H7 (cell line): ENCODE results near the gene PCMTD2. TPM values are rescaled to one million over a fixed set of nuclear protein-coding genes. Genes with fewer than 3 reads are reported as not detected.
"Not testable (repeated sequence)": the region's sequence is repeated elsewhere in the genome, so short reads cannot be mapped to it uniquely, and the experiment has no call there.

Experiments used
- DNase-seq: peaks from one replicate; pipeline ENCODE4 v3.0.0; 2012
- H3K27me3 ChIP-seq: 2 replicates; pipeline ENCODE4 v1.6.0; 2011; ENCODE audit warnings: mild to moderate bottlenecking, low read length; ENCODE audit not compliant: control insufficient read depth, insufficient read depth
- H3K36me3 ChIP-seq: replicated peaks from 2 replicates; pipeline ENCODE4 v1.5.1; 2011; ENCODE audit warnings: low read length; ENCODE audit not compliant: control insufficient read depth, insufficient read depth
- H3K4me3 ChIP-seq: 2 replicates; pipeline ENCODE4 v1.5.1; 2011; ENCODE audit warnings: low read depth, mild to moderate bottlenecking, control low read depth, low read length, moderate library complexity; ENCODE audit not compliant: insufficient read depth
- total RNA-seq: library from RNA; depleted of rRNA; stranded (reverse); fragments of >200 nt; shearing (Covaris generic); gene quantifications from 2 replicates; pipeline ENCODE4 v1.2.3, GENCODE V29; 2014; rRNA removed

Gene PCMTD2
- total RNA-seq, 1 experiment from 2014 or later: 38.0 TPM

DNA sequence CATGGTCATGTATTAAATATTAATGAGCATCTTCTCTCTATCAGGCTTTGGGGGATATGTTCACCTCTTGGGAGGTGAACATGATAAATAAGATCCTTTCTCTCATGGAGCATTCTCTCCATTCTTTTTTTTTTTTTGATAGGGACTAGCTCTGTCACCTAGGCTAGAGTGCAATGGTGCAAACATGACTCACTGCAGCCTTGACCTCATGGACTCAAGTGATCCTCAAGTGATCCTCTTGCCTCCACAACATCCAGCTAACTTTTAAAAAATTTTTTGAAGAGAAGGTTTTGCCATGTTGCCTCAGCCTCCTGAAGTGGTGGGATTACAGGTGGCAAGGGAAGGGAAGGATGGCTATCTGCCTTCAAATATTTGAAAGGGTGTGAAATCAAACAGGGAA, 59.8 kb downstream of the PCMTD2 start:
- DNase-seq, H3K4me3 ChIP-seq: not testable (repeated sequence)
- H3K27me3 ChIP-seq: peaks cover 14% of the 10 kb centered on the region

DNA sequence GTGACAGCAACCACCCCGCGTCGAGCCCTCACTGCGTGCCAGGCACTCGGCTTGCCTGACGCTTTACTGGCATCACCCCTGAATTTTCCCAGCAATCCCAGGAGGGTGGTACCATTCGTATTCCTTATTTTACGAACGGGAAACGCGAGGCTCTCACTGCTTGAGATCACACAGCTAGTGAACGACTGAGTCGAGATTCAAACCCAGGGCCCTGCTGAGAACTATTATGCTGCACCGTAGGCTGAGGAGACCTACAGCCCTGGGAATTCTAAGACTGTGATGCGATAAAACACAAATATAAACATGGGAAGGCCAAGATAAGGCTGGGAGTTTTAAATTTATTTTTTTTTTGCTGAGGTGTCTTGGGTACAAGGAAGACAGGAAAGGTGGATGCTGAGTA, 60.3 kb downstream of the PCMTD2 start:
- H3K27me3 ChIP-seq: peaks cover 14% of the 10 kb centered on the region
- DNase-seq: peak; percentile 10
- H3K36me3 ChIP-seq, H3K4me3 ChIP-seq: not testable (repeated sequence)

More for the DNA sequence above, 59.8 kb downstream of the PCMTD2 start:
- H3K36me3 ChIP-seq: not testable (repeated sequence)

DNA sequence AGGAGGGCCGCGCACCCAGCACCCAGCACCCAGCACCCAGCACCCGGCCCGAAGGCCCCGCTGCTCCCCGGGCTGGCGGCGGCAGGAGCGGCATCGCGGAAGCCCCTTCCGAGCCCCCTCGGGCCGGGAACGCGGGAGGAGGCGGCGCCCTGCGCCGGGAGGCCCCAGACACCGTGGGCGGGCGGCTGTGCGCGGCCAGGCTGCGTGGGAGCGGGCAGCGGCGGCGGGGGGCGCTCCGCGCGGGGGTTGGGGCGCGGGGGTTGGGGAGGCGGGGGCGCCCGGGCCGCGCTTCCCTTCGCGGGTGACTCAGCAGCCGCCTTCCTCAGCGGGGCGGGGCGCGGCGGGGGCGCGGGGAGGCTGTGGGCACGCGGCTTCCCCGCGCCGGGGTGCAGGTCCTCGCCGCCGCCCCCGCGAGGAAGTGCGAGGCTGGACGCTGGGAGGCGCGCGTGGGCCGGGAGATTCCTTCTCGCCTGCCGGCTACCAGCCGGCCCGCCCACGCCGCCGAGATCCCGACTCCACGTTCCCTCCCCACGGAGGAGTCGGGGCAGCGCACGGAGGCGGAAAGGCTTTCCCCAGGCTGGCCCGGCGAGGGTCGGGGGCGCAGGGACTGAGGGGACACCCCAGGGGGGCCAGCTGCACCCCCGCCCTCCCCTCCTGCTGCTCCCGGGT, 61.0 kb downstream of the PCMTD2 start:
- H3K36me3 ChIP-seq: not testable (repeated sequence)
- Histone ChIP-seq H3K27me3 (peaks cover 14% of the 10 kb centered on the region), H3K4me3 (peak overlapping the region; percentile 22; the same call in 1 of the 2 replicates)
- DNase-seq: peak; percentile 52

DNA sequence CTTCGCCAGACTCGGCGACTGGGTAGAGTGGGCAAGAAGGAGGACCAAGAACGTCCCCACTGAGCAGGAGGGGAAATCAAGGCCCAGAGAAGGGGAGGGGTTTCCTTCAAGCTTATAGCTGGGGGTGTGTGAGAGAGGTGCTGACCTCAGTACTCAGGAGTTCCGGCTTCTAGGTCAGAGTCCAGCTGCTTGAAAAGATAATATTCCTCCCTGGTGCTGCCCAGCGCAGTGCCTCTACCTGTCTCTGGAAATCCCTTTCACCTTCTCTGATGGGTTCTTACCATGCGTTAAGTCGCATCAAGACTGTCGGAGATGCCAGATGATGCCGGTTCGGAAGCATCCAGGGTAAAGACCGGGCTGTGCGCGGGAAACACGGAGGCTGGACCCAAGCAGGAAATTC, 61.8 kb downstream of the PCMTD2 start:
- not testable (repeated sequence) for H3K4me3 ChIP-seq, DNase-seq, H3K36me3 ChIP-seq
- peaks cover 14% of the 10 kb centered on the region for H3K27me3 ChIP-seq

DNA sequence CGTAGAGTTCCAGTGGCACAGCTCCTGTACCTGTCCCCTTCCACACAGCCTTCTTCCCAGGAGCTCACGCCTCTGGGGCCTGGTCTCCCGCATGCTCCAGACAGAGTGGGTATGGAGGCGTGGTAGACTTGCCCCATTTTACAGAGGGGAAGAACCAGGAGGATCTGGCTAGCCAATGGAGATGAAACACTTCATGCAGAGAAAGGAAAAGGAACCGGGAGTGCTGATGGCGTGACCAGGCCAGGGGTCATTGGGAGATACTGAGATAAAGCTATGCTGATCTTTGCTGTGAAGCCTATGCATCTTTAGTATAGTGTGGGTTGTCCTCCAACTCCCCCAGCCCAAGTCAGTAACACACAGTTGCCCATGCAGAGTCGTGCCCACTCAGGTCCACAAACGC, 62.5 kb downstream of the PCMTD2 start:
- H3K27me3 ChIP-seq: peaks cover 14% of the 10 kb centered on the region
- H3K36me3 ChIP-seq, DNase-seq: not testable (repeated sequence)

DNA sequence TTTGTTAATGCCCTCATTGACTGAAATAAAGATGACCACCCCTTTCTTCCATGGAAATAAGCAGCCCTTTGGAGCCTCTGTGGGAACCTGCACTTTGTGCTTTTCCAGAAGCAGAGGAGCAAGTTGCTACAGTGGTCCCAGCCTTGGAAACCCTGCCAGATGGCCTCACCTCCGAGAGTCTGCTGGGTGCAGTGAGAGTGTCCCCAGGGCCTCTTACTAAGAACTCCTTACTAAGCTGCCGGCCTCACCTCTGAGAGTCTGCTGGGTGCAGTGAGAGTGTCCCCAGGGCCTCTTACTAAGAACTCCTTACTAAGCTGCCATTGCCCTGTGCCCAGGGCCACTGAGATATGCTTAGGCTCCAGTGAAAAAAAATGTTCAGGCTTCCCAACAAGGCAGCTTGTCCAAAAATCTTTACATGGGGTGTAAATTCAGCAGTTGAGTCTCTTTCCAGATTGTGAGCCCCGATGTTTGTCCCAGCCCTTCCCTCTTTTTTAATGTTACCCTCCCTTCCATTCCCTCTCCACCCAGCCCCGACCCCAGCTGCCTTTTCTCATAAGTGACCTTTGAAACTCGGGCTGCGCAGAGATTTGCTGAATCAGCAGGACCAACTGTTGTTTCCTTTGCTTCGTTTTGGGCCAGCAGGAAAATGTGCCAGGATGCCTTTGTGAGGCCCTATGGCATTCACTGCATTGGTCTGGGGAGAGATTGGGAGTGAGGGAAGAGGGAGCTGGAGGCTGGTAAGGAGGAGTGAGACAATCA, 66.7 kb downstream of the PCMTD2 start:
- not testable (repeated sequence) for H3K36me3 ChIP-seq, H3K4me3 ChIP-seq, H3K27me3 ChIP-seq, DNase-seq

More for the DNA sequence above, 62.5 kb downstream of the PCMTD2 start:
- H3K4me3 ChIP-seq: not testable (repeated sequence)

Other genes starting within 250 kb of the PCMTD2 start
- gene C20orf204, start 219.6 kb upstream of the PCMTD2 start, total RNA-seq: 1.1 and 1.6 TPM in 2 replicates
- gene SOX18, start 206.1 kb upstream of the PCMTD2 start, total RNA-seq: 0.52 and 1.2 TPM in 2 replicates
- 27.3 and 29.4 TPM in 2 replicates for gene TCEA2, start 192.6 kb upstream of the PCMTD2 start, total RNA-seq
- 24.3 and 27.0 TPM in 2 replicates for gene RGS19, start 176.2 kb upstream of the PCMTD2 start, total RNA-seq
- gene OPRL1, start 175.7 kb upstream of the PCMTD2 start, total RNA-seq: 2.4 and 4.4 TPM in 2 replicates
- gene LKAAEAR1, start 171.3 kb upstream of the PCMTD2 start, total RNA-seq: 0.45 TPM in 1 of 2 replicates, not detected in the other
- not detected in 2 replicates for gene NPBWR2, start 148.2 kb upstream of the PCMTD2 start, total RNA-seq
- gene MYT1, start 91.3 kb upstream of the PCMTD2 start, total RNA-seq: 0.69 and 2.1 TPM in 2 replicates